SH-SY5Y (cell line): ENCODE data around the gene CENPO.

Experiments
- GATA2 ChIP-seq: IDR thresholded peaks from 2 replicates; pipeline ENCODE4 v1.6.1; 2011; ENCODE audit warnings: mild to moderate bottlenecking, low read depth, low read length
- GATA3 ChIP-seq: IDR thresholded peaks from 2 replicates; pipeline ENCODE4 v1.6.1; 2011; ENCODE audit warnings: low read depth, mild to moderate bottlenecking, low read length, moderate library complexity

DNA sequence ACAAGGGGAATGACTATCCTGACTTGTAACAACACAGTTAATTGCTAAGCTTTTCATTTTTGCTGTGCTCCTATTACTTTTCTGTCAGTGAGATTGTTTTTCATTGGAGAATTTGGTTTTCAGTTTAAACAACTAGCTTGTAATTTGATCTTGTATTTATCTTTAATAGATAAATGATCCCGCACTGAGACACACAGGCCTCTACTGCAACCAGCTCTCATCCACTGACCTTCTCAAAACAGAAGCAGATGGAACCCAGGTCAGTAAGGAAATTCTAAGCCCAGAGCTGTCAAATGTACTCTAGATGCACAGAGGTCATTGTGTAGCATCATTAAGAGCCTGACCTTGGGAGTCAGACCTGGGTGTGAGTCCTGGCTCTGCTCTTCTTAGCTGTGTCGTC, 30.7 kb upstream of the CENPO start:
- TF ChIP-seq GATA2 (no peak), GATA3 (no peak)
